H9 (cell line): Measurements from ENCODE around the gene FJX1. TPM values are rescaled to one million over a fixed set of nuclear protein-coding genes. Genes with fewer than 3 reads are reported as not detected.
A peak's percentile ranks its signal among the peaks of the same experiment; 100 is the strongest.

ENCODE experiments used
- DNase-seq: peaks from one replicate; pipeline ENCODE4 v3.0.0-alpha.2; 2017
- H2AFZ ChIP-seq: one replicate; pipeline ENCODE4 v1.6.1; 2013; ENCODE audit warnings: mild to moderate bottlenecking, low read length, control low read depth, moderate library complexity
- H2AK5ac ChIP-seq: 2 replicates; pipeline ENCODE4 v1.6.1; 2013; ENCODE audit warnings: low read length, control low read depth, mixed read lengths; ENCODE audit not compliant: insufficient read length
- H2BK120ac ChIP-seq: one replicate; pipeline ENCODE4 v1.6.1; 2013; ENCODE audit warnings: low read depth, mild to moderate bottlenecking, low read length, control low read depth, inconsistent platforms; ENCODE audit not compliant: poor library complexity, severe bottlenecking
- H2BK12ac ChIP-seq: 2 replicates; pipeline ENCODE4 v1.6.1; 2013; ENCODE audit warnings: low read length, control low read depth, mixed read lengths, low read depth; ENCODE audit not compliant: insufficient read length
- H2BK15ac ChIP-seq: 2 replicates; pipeline ENCODE4 v1.6.1; 2013; ENCODE audit warnings: low read depth, low read length, control low read depth
- H2BK20ac ChIP-seq: one replicate; pipeline ENCODE4 v1.6.1; 2013; ENCODE audit warnings: low read depth, mild to moderate bottlenecking, low read length, control low read depth, inconsistent platforms; ENCODE audit not compliant: poor library complexity, severe bottlenecking
- H2BK5ac ChIP-seq: 2 replicates; pipeline ENCODE4 v1.6.1; 2013; ENCODE audit warnings: low read length, control low read depth, mixed read lengths; ENCODE audit not compliant: insufficient read length
- H3K14ac ChIP-seq: 2 replicates; pipeline ENCODE4 v1.6.1; 2013; ENCODE audit warnings: low read length, control low read depth; ENCODE audit not compliant: insufficient read depth
- H3K18ac ChIP-seq: 2 replicates; pipeline ENCODE4 v1.6.1; 2013; ENCODE audit warnings: low read depth, mild to moderate bottlenecking, mixed read lengths, low read length, control low read depth; ENCODE audit not compliant: insufficient read length
- H3K23ac ChIP-seq: 2 replicates; pipeline ENCODE4 v1.6.1; 2013; ENCODE audit warnings: low read length, control low read depth, mixed read lengths, low read depth; ENCODE audit not compliant: insufficient read length
- H3K23me2 ChIP-seq: 2 replicates; pipeline ENCODE4 v1.6.1; 2013; ENCODE audit warnings: low read depth, mild to moderate bottlenecking, mixed read lengths, low read length, control low read depth; ENCODE audit not compliant: insufficient read length, poor library complexity, severe bottlenecking
- H3K27ac ChIP-seq: 2 replicates; pipeline ENCODE4 v1.5.1; 2013; ENCODE audit warnings: low read length, control low read depth, mixed read lengths, low read depth; ENCODE audit not compliant: insufficient read length
- H3K27me3 ChIP-seq: 2 replicates; pipeline ENCODE4 v1.6.1; 2013; ENCODE audit warnings: low read length, control low read depth, inconsistent platforms; ENCODE audit not compliant: insufficient read depth
- H3K4ac ChIP-seq: 2 replicates; pipeline ENCODE4 v1.6.1; 2013; ENCODE audit warnings: low read depth, mild to moderate bottlenecking, control low read depth, inconsistent platforms, low read length, moderate library complexity
- H3K4me1 ChIP-seq: 2 replicates; pipeline ENCODE4 v1.6.1; 2013; ENCODE audit warnings: low read length, control low read depth, inconsistent platforms; ENCODE audit not compliant: insufficient read depth
- H3K4me2 ChIP-seq: 2 replicates; pipeline ENCODE4 v1.6.1; 2013; ENCODE audit warnings: low read length, control low read depth, mixed read lengths; ENCODE audit not compliant: insufficient read length, insufficient read depth
- H3K56ac ChIP-seq: 2 replicates; pipeline ENCODE4 v1.6.1; 2013; ENCODE audit warnings: low read depth, mild to moderate bottlenecking, mixed read lengths, low read length, control low read depth; ENCODE audit not compliant: insufficient read length
- H3K79me1 ChIP-seq: 2 replicates; pipeline ENCODE4 v1.6.1; 2013; ENCODE audit warnings: low read depth, mild to moderate bottlenecking, moderate library complexity, low read length, control low read depth, inconsistent platforms; ENCODE audit not compliant: insufficient read depth, poor library complexity, severe bottlenecking
- H3K79me2 ChIP-seq: 2 replicates; pipeline ENCODE4 v1.6.1; 2013; ENCODE audit warnings: low read length, control low read depth, inconsistent platforms; ENCODE audit not compliant: insufficient read depth
- H3K9ac ChIP-seq: 2 replicates; pipeline ENCODE4 v1.6.1; 2013; ENCODE audit warnings: low read length, control low read depth, mixed read lengths; ENCODE audit not compliant: insufficient read length; ENCODE audit errors: extremely low read depth
- H3K9me3 ChIP-seq: one replicate; pipeline ENCODE4 v1.6.1; 2013; ENCODE audit warnings: low read depth, low read length, inconsistent platforms; ENCODE audit not compliant: control insufficient read depth
- H3T11ph ChIP-seq: one replicate; pipeline ENCODE4 v1.6.1; 2013; ENCODE audit warnings: mild to moderate bottlenecking, low read length, control low read depth, inconsistent platforms
- H4K20me1 ChIP-seq: one replicate; pipeline ENCODE4 v1.6.1; 2013; ENCODE audit not compliant: control insufficient read depth, insufficient read length, insufficient read depth
- H4K5ac ChIP-seq: 2 replicates; pipeline ENCODE4 v1.6.1; 2013; ENCODE audit warnings: low read depth, mild to moderate bottlenecking, mixed read lengths, low read length, control low read depth; ENCODE audit not compliant: insufficient read length
- H4K8ac ChIP-seq: replicated peaks from 2 replicates; pipeline ENCODE4 v1.6.1; 2013; ENCODE audit warnings: low read length, control low read depth, mixed read lengths, low read depth; ENCODE audit not compliant: insufficient read length
- H4K91ac ChIP-seq: 2 replicates; pipeline ENCODE4 v1.6.1; 2013; ENCODE audit warnings: low read depth, mild to moderate bottlenecking, moderate library complexity, mixed read lengths, low read length, control low read depth; ENCODE audit not compliant: insufficient read length
- H3K27ac Mint-ChIP-seq, 3 experiments: 2 replicates in 2 of 3; 3 replicates in 1 of 3; pipeline ENCODE4 v1.8.0; 2020 to 2021; ENCODE audit warnings: mixed read lengths in 3 of 3, mild to moderate bottlenecking in 1 of 3, moderate library complexity in 1 of 3
- H3K27me3 Mint-ChIP-seq: 2 replicates; pipeline ENCODE4 v1.8.0; 2021; ENCODE audit warnings: low read depth, mild to moderate bottlenecking, moderate library complexity, mixed read lengths
- H3K36me3 Mint-ChIP-seq, 3 experiments: 2 replicates in 2 of 3; 3 replicates in 1 of 3; pipeline ENCODE4 v1.8.0; 2020 to 2021; ENCODE audit warnings: low read depth in 3 of 3, mixed read lengths in 3 of 3; ENCODE audit not compliant: insufficient read depth in 1 of 3
- H3K4me1 Mint-ChIP-seq, 2 experiments: 2 replicates each; pipeline ENCODE4 v1.8.0; 2020; ENCODE audit warnings: mixed read lengths in 2 of 2
- H3K4me3 Mint-ChIP-seq, 2 experiments: 2 replicates in 1 of 2; 3 replicates in 1 of 2; pipeline ENCODE4 v1.8.0; 2020 to 2021; ENCODE audit warnings: mild to moderate bottlenecking in 2 of 2, mixed read lengths in 2 of 2, moderate library complexity in 1 of 2
- H3K9me3 Mint-ChIP-seq, 2 experiments: 2 replicates in 1 of 2; 3 replicates in 1 of 2; pipeline ENCODE4 v1.8.0; 2020; ENCODE audit warnings: mild to moderate bottlenecking in 2 of 2, mixed read lengths in 2 of 2, moderate library complexity in 1 of 2
- CTCF ChIP-seq: fragments of 200-600 bp; sonication (generic); conservative IDR thresholded peaks from 3 replicates; pipeline ENCODE4 v1.8.0; 2021; ENCODE audit warnings: antibody characterized with exemption, mild to moderate bottlenecking
- WGBS: extraction: QIAGEN DNeasy Blood & Tissue Kit; methylation state at CpG from one replicate; pipeline ENCODE4 v1.1.7; 2013; ENCODE audit warnings: missing lambda C conversion rate, low lambda C conversion rate, mixed read lengths; ENCODE audit not compliant: insufficient read length; ENCODE audit errors: extremely low coverage; 5-methylcytosine and 5-hydroxymethylcytosine counted together
- total RNA-seq: library from RNA; stranded (reverse); gene quantifications from 2 replicates; pipeline ENCODE4 v1.2.1, GENCODE V29; 2021

FJX1 gene
- total RNA-seq, 1 experiment from 2014 or later, result 11.5 TPM

- Histone ChIP-seq H3K56ac (no peak overlapping the region), H3K23me2 (peaks cover 17% of the 10 kb centered on the region), H3K9me3 (no peaks in the 10 kb centered on the region), H4K5ac (no peak overlapping the region), H3K4me1 (peaks cover 4% of the 10 kb centered on the region), H2AFZ (no peak overlapping the region), H4K8ac (no peak overlapping the region), H4K20me1 (no peaks in the 10 kb centered on the region), H3K27me3 (peaks cover 5% of the 10 kb centered on the region; the same call in 1 of the 2 replicates), H3T11ph (no peak overlapping the region), H2BK5ac (no peak overlapping the region), H3K23ac (no peak overlapping the region), H3K9ac (no peak overlapping the region), H3K14ac (peak overlapping the region; percentile 70; the same call in 1 of the 2 replicates), H3K79me2 (no peaks in the 10 kb centered on the region), H3K18ac (peak overlapping the region; percentile 1), H2BK12ac (no peak overlapping the region), H2AK5ac (no peak overlapping the region), H3K27ac (no peak overlapping the region), H3K4me2 (peak overlapping the region; percentile 59), H2BK15ac (no peak overlapping the region), H2BK120ac (no peak overlapping the region), H2BK20ac (no peak overlapping the region), H3K79me1 (no peaks in the 10 kb centered on the region), H4K91ac (no peak overlapping the region), H3K4ac (no peak overlapping the region)
- Mint-ChIP-seq H3K9me3 (peaks cover 5 to 6% of the 10 kb centered on the region in 2 experiments; a peak in 4 of 5 replicates), H3K4me1 (peaks cover 34 to 43% of the 10 kb centered on the region in 2 experiments), H3K4me3 (peak overlapping the region; percentile 69 to 86), H3K27ac (no peak overlapping the region), H3K27me3 (peaks cover 36% of the 10 kb centered on the region), H3K36me3 (peaks cover 0 to 4% (median 2%) of the 10 kb centered on the region in 3 experiments; a peak in 2 of 7 replicates)
- peak; percentile 74 for DNase-seq
- no CpG with 5 or more reads among the region's 84 CpGs for WGBS
- 0 out of 3 replicates have a peak, but pooled peaks have one; percentile 15 for TF ChIP-seq CTCF
Measured at GRCh38 chr11:35619116-35619854, 1.0 kb downstream of the FJX1 start.
